Smooth muscle cell (in vitro differentiated cells): ENCODE results near the gene KSR2. TPM values are rescaled to one million over a fixed set of nuclear protein-coding genes. Genes with fewer than 3 reads are reported as not detected.

Source experiments
- DNase-seq: peaks from one replicate; lab custom pipeline; 2025; ENCODE audit not compliant: unreplicated experiment; lab: John Stamatoyannopoulos, UW
- H2AFZ ChIP-seq: fragments of 200-600 bp; sonication (generic); 2 replicates; pipeline ENCODE4 v1.6.0; 2016; ENCODE audit warnings: antibody characterized with exemption, low read depth, mild to moderate bottlenecking
- H3F3A ChIP-seq: fragments of 200-600 bp; sonication (generic); 2 replicates; pipeline ENCODE4 v1.6.0; 2017; ENCODE audit warnings: antibody characterized with exemption, low read depth
- H3K27ac ChIP-seq: fragments of 200-600 bp; sonication (generic); 2 replicates; pipeline ENCODE4 v1.5.1; 2016; ENCODE audit warnings: low read depth, mild to moderate bottlenecking
- H3K27me3 ChIP-seq: fragments of 200-600 bp; sonication (generic); 2 replicates; pipeline ENCODE4 v1.6.1; 2016; ENCODE audit warnings: low read depth, mild to moderate bottlenecking
- H3K36me3 ChIP-seq: fragments of 200-600 bp; sonication (generic); 2 replicates; pipeline ENCODE4 v1.5.1; 2016; ENCODE audit warnings: low read depth
- H3K4me1 ChIP-seq: fragments of 200-600 bp; sonication (generic); 2 replicates; pipeline ENCODE4 v1.5.1; 2016; ENCODE audit warnings: low read depth
- H3K4me2 ChIP-seq: fragments of 200-600 bp; sonication (generic); 2 replicates; pipeline ENCODE4 v1.6.0; 2016; ENCODE audit warnings: mild to moderate bottlenecking
- H3K4me3 ChIP-seq: fragments of 200-600 bp; sonication (generic); 2 replicates; pipeline ENCODE4 v1.5.1; 2016; ENCODE audit warnings: mild to moderate bottlenecking
- H3K79me2 ChIP-seq: fragments of 200-600 bp; sonication (generic); 2 replicates; pipeline ENCODE4 v1.6.0; 2016; ENCODE audit warnings: low read depth, mild to moderate bottlenecking
- H3K9ac ChIP-seq: fragments of 200-600 bp; sonication (generic); 2 replicates; pipeline ENCODE4 v1.6.0; 2016; ENCODE audit warnings: low read depth
- H3K9me3 ChIP-seq: fragments of 200-600 bp; sonication (generic); replicated peaks from 2 replicates; pipeline ENCODE4 v1.5.1; 2016; ENCODE audit warnings: low read depth
- H4K20me1 ChIP-seq: fragments of 200-600 bp; sonication (generic); 2 replicates; pipeline ENCODE4 v1.6.0; 2016; ENCODE audit warnings: low read depth
- CTCF ChIP-seq: fragments of 200-600 bp; sonication (generic); IDR thresholded peaks from 2 replicates; pipeline ENCODE4 v1.5.1; 2017; ENCODE audit warnings: borderline replicate concordance, mild to moderate bottlenecking, antibody characterized with exemption; ENCODE audit not compliant: insufficient read depth, poor library complexity, severe bottlenecking
- WGBS: methylation state at CpG from one replicate; pipeline ENCODE4 v1.1.7; 2016; ENCODE audit warnings: low lambda C conversion rate; 5-methylcytosine and 5-hydroxymethylcytosine counted together
- polyA plus RNA-seq: library from polyadenylated mRNA; unstranded; fragments of >200 nt; fragmentation: Nextera tagmentation; extraction: Ambion mirVana; gene quantifications from 2 replicates; pipeline ENCODE4 v1.2.1, GENCODE V29; 2016
- total RNA-seq: library from RNA; depleted of rRNA; stranded (reverse); fragments of >200 nt; gene quantifications from 2 replicates; pipeline ENCODE4 v1.2.3, GENCODE V29; 2014

KSR2 gene
- total and polyA plus RNA-seq, 2 experiments from 2014 or later: 0.04 TPM; not detected in 1

- TF ChIP-seq CTCF: no peak
- no peaks in the 10 kb centered on the region for H3K36me3 ChIP-seq
- no peaks in the 10 kb centered on the region for H3F3A ChIP-seq
- no peaks in the 10 kb centered on the region for H3K4me1 ChIP-seq
- no peak overlapping the region for H3K9ac ChIP-seq
- 59% methylated on average over 11 of the region's 11 CpGs for WGBS
- no peak overlapping the region for H3K4me3 ChIP-seq
- no peak overlapping the region for H3K27ac ChIP-seq
- H3K27me3 ChIP-seq: no peaks in the 10 kb centered on the region
- no peak for DNase-seq
- no peaks in the 10 kb centered on the region for H3K9me3 ChIP-seq
- no peaks in the 10 kb centered on the region for H4K20me1 ChIP-seq
- H2AFZ ChIP-seq: no peak overlapping the region
- no peaks in the 10 kb centered on the region for H3K79me2 ChIP-seq
- no peak overlapping the region for H3K4me2 ChIP-seq
Observed at GRCh38 chr12:117907108-117907689, 61.6 kb downstream of the KSR2 start.

- no peaks in the 10 kb centered on the region for H3F3A ChIP-seq
- no peaks in the 10 kb centered on the region for H3K9me3 ChIP-seq
- no peak for DNase-seq
- no peak for TF ChIP-seq CTCF
- WGBS: 90% methylated on average over 6 of the region's 6 CpGs
- H3K9ac ChIP-seq: no peak overlapping the region
- no peak overlapping the region for H2AFZ ChIP-seq
- H3K36me3 ChIP-seq: no peaks in the 10 kb centered on the region
- no peak overlapping the region for H3K27ac ChIP-seq
- H3K4me2 ChIP-seq: no peak overlapping the region
- no peak overlapping the region for H3K4me3 ChIP-seq
- H3K79me2 ChIP-seq: no peaks in the 10 kb centered on the region
- H3K4me1 ChIP-seq: no peaks in the 10 kb centered on the region
- H4K20me1 ChIP-seq: no peaks in the 10 kb centered on the region
- no peaks in the 10 kb centered on the region for H3K27me3 ChIP-seq
Observed at GRCh38 chr12:117904051-117904450, 64.7 kb downstream of the KSR2 start.

- TF ChIP-seq CTCF: no peak
- Histone ChIP-seq H3K4me1 (no peaks in the 10 kb centered on the region), H2AFZ (no peak overlapping the region), H4K20me1 (no peaks in the 10 kb centered on the region), H3K27ac (no peak overlapping the region), H3K9ac (no peak overlapping the region), H3F3A (no peaks in the 10 kb centered on the region), H3K27me3 (no peaks in the 10 kb centered on the region), H3K4me2 (no peak overlapping the region), H3K4me3 (no peak overlapping the region), H3K9me3 (no peaks in the 10 kb centered on the region), H3K36me3 (no peaks in the 10 kb centered on the region), H3K79me2 (no peaks in the 10 kb centered on the region)
- WGBS: 75% methylated on average over 3 of the region's 3 CpGs
- DNase-seq: no peak
Observed at GRCh38 chr12:117903110-117903840, 65.5 kb downstream of the KSR2 start.
